T follicular helper cell (primary cell): ENCODE results near the gene STAT4.

Experiments used
- DNase-seq: peaks from one replicate; pipeline ENCODE4 v3.0.0-alpha.2; 2020; ENCODE audit warnings: low read depth
- total RNA-seq, 2 experiments: gene quantifications; one replicate each; lab custom pipeline; 2026; lab: John Stamatoyannopoulos, UW

The STAT4 gene
- total RNA-seq, result 205 to 207 reads per million in 2 experiments

GRCh38 chr2:191150600-191151330 is at the start of gene STAT4:
STAT4 (minus strand) TSS chr2:191150994; CDS start chr2:191148203, 2,791 bp downstream.
- peak; percentile 75 for DNase-seq

- DNase-seq, result no peak
Measured at GRCh38 chr2:191199929-191200512, 49.2 kb upstream of the STAT4 start.

- no peak for DNase-seq
Measured at GRCh38 chr2:191198271-191198670, 47.5 kb upstream of the STAT4 start.

- DNase-seq, result no peak
Measured at GRCh38 chr2:191197096-191197495, 46.3 kb upstream of the STAT4 start.

GRCh38 chr2:191195021-191195420 is 44.2 kb upstream of the STAT4 start:
- no peak for DNase-seq

- no peak for DNase-seq
Measured at GRCh38 chr2:191190861-191191552, 40.2 kb upstream of the STAT4 start.

- DNase-seq, result no peak
Measured at GRCh38 chr2:191190435-191190834, 39.6 kb upstream of the STAT4 start.

GRCh38 chr2:191189112-191189635 is 38.4 kb upstream of the STAT4 start:
- no peak for DNase-seq

GRCh38 chr2:191188550-191189093 is 37.8 kb upstream of the STAT4 start:
- DNase-seq, result no peak

GRCh38 chr2:191187105-191187829 is 36.5 kb upstream of the STAT4 start:
- DNase-seq, result no peak

GRCh38 chr2:191184457-191184856 is 33.7 kb upstream of the STAT4 start:
- no peak for DNase-seq

- no peak for DNase-seq
Measured at GRCh38 chr2:191183516-191183915, 32.7 kb upstream of the STAT4 start.

GRCh38 chr2:191183081-191183480 is 32.3 kb upstream of the STAT4 start:
- DNase-seq, result no peak

- no peak for DNase-seq
Measured at GRCh38 chr2:191180713-191181112, 29.9 kb upstream of the STAT4 start.

- DNase-seq, result no peak
Measured at GRCh38 chr2:191180276-191180675, 29.5 kb upstream of the STAT4 start.

- DNase-seq, result no peak
Measured at GRCh38 chr2:191178806-191179514, 28.2 kb upstream of the STAT4 start.

- no peak for DNase-seq
Measured at GRCh38 chr2:191177751-191178736, 27.2 kb upstream of the STAT4 start.

GRCh38 chr2:191176801-191177438 is 26.1 kb upstream of the STAT4 start:
- no peak for DNase-seq

- no peak for DNase-seq
Measured at GRCh38 chr2:191176305-191176704, 25.5 kb upstream of the STAT4 start.
